Neutrophil (primary cell): ENCODE measurements around the gene ZSWIM7.

Experiments
- H3K27ac ChIP-seq: fragments of 200-600 bp; sonication (generic); 2 replicates; pipeline ENCODE4 v1.5.1; 2016; ENCODE audit warnings: mild to moderate bottlenecking, moderate library complexity
- H3K27me3 ChIP-seq: fragments of 200-600 bp; sonication (generic); 2 replicates; pipeline ENCODE4 v1.6.0; 2016; ENCODE audit warnings: mild to moderate bottlenecking
- H3K36me3 ChIP-seq: fragments of 200-600 bp; sonication (generic); 2 replicates; pipeline ENCODE4 v1.5.1; 2017
- H3K4me1 ChIP-seq, 2 experiments: fragments of 200-600 bp in 1 of 2; sonication (generic) in 1 of 2; 1 replicate in 1 of 2; 2 replicates in 1 of 2; pipeline versions ENCODE4 v1.5.1 to v1.6.1; 2013 to 2016; ENCODE audit warnings: low read depth in 1 of 2, low read length in 1 of 2, mild to moderate bottlenecking in 1 of 2, moderate library complexity in 1 of 2; ENCODE audit not compliant: control insufficient read depth in 1 of 2, insufficient read depth in 1 of 2
- H3K4me3 ChIP-seq, 2 experiments: fragments of 200-600 bp in 1 of 2; sonication (generic) in 1 of 2; 1 replicate in 1 of 2; 2 replicates in 1 of 2; pipeline ENCODE4 v1.5.1; 2013 to 2016; ENCODE audit warnings: low read depth in 1 of 2, low read length in 1 of 2, mild to moderate bottlenecking in 1 of 2, moderate library complexity in 1 of 2
- H3K9me3 ChIP-seq: fragments of 200-600 bp; sonication (generic); 2 replicates; pipeline ENCODE4 v1.5.1; 2016
- CTCF ChIP-seq: fragments of 200-600 bp; sonication (generic); IDR thresholded peaks from 2 replicates; pipeline ENCODE4 v1.5.1; 2016; ENCODE audit warnings: antibody characterized with exemption

The ZSWIM7 gene

DNA sequence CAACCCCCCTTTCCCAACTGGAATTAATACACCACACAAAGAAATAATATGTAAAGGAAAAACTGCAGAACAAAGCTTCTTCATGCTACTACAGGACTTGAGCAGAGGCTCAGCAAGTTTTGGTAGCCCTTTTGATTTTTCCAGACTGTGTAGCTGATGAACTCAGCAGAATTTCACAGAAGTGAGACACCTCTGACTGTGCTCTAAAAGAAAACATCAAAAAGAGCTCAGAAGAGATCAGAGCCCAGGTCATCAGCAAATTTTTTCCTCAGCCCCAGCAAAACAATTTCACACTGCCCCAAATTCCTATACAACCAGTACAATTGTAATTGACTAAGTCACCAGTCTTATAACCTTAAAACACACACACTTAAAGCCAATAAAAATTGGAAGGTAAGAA, 38.1 kb upstream of the ZSWIM7 start:
- Histone ChIP-seq H3K27ac (no peak overlapping the region), H3K27me3 (no peaks in the 10 kb centered on the region), H3K4me1 (no peaks in the 10 kb centered on the region), H3K9me3 (no peaks in the 10 kb centered on the region), H3K36me3 (peaks cover 89% of the 10 kb centered on the region), H3K4me3 (no peak overlapping the region)
- TF ChIP-seq CTCF: no peak

GRCh38 chr17:16036261-16036660, 36.8 kb upstream of the ZSWIM7 start:
- Histone ChIP-seq H3K9me3 (no peaks in the 10 kb centered on the region), H3K27ac (no peak overlapping the region), H3K4me3 (no peak overlapping the region), H3K4me1 (no peaks in the 10 kb centered on the region), H3K27me3 (no peaks in the 10 kb centered on the region), H3K36me3 (peaks cover 89% of the 10 kb centered on the region)
- TF ChIP-seq CTCF: no peak

DNA sequence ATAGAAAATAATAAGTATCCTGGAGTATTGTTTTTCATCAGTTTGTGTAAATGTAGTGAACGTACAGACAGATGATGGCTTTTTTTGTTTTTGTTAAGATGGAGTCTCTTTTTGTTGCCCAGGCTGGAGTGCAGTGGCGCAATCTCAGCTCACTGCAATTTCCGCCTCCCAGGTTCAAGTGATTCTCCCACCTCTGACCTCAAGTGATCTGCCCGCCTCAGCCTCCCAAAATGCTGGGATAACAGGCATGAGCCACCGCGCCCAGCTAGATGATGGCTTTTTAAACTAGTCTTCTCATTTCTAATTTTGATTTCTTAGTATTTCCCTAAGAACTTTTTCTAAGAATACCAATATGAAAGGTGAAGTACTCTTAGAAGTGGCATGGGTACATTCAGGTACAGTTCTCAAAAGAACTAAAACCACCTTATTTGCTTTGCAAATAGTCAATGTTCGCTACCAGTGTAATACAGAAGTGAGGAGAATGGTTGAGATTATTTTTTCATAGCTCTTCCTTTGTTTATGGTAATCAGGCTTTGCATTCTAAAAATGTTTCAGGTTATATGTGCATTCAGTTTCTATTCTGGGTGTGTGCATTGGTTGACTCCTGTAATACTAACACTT, 34.3 kb upstream of the ZSWIM7 start:
- TF ChIP-seq CTCF: no peak
- H3K4me3 ChIP-seq: no peak overlapping the region
- H3K36me3 ChIP-seq: peaks cover 90% of the 10 kb centered on the region

DNA sequence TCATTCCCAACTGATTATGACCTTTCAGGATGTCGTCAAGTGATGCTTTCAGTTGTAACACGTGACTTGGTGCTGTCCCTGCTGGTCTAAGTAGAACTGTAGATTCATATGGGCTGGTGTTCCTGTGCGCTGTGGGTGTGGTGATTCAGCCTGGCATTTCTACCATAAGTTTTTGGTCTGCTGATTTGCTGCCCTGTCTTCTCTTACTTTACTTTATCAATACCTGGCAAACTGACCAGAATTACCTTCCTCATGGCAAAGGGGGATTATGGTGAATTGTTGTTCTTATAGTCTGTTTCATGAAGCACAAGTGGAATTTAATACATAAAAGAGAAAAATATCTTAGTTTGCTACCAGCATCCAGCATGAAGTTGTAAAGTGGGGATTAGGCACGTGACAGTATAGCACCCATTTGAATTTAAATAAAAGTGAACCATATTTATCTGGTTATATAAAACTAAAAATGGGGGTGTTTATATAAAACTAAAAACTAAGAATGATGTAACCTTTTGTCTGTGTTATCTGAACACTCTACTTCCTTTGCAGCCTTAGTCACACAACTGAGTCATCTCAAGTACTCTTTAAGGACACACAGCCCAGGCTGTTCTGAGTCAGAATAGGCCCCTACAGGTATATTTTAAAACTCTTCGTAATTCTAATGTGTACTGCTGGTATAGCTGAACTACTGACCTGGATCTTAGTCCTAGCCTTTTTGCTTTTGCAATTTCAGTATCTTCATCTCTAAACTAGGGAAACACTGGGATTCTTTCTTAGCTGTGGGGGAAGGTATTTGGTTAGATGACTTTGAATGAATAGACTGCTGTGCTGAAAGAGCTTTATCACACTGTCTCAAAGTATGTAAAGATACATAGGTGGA, 28.4 kb upstream of the ZSWIM7 start:
- no peaks in the 10 kb centered on the region for H3K9me3 ChIP-seq
- no peaks in the 10 kb centered on the region for H3K4me1 ChIP-seq
- no peak overlapping the region for H3K4me3 ChIP-seq
- TF ChIP-seq CTCF: no peak
- H3K36me3 ChIP-seq: peaks cover 97% of the 10 kb centered on the region
- no peaks in the 10 kb centered on the region for H3K27me3 ChIP-seq
- H3K27ac ChIP-seq: no peak overlapping the region

More for the DNA sequence above, 34.3 kb upstream of the ZSWIM7 start:
- no peaks in the 10 kb centered on the region for H3K4me1 ChIP-seq
- no peak overlapping the region for H3K27ac ChIP-seq
- no peaks in the 10 kb centered on the region for H3K9me3 ChIP-seq
- no peaks in the 10 kb centered on the region for H3K27me3 ChIP-seq

DNA sequence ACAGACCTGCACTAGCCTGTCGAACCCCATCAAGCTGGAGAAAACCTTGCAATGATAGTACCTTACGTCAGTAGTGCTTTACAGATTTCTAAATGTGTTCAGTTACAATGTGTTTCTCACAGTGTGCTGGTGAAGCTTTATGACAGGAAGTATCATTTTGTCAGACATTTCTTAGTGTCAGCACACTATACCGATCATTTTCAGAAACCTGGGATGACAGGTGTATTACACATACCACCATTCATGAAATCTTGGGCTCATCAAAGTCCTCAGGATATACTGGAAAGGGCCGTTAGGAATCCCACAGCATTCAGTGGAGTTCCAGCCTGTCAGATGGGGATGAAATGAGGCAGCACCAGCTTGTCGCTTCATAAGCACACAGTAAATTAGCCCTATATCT, 27.4 kb upstream of the ZSWIM7 start:
- no peaks in the 10 kb centered on the region for H3K9me3 ChIP-seq
- no peak overlapping the region for H3K4me3 ChIP-seq
- no peak for TF ChIP-seq CTCF
- H3K27ac ChIP-seq: no peak overlapping the region
- H3K4me1 ChIP-seq: no peaks in the 10 kb centered on the region
- H3K36me3 ChIP-seq: peaks cover 94% of the 10 kb centered on the region
- no peaks in the 10 kb centered on the region for H3K27me3 ChIP-seq
